ENCODE data around the gene ERAP2.

DNA sequence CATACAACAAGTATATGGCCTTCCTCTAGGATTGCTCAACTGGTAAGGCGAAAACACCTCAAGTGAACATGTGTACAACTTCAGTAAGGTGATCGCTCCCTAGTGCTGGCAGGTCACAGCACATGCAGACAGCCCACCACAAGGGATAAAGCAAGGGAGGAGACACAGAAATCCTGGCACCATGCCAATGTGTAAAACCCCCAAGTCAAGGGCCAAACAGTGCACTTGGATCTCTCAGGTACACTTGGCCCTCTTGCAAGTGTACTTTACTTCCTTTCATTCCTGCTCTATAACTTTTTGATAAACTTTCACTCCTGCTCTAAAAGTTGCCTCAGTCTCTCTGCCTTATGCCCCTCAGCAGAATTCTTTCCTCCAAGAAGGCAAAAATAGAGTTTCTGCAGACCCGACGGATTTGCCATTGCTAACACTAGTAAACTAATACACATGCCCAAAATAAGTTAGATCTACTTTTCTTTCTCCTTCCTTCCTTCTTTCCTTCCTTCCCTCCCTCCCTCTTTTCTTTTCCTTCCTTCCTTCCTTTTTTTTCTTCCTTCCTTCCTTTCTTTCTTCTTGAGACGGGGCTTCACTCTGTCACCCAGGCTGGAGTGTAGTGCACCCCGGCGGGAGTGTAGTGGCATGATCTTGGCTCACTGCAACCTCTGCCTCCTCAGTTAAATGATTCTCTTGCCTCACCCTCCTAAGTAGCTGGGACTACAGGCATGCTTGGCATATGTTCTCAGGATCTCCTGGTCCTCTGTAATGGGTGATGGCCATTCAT, 52.8 kb downstream of the ERAP2 start:
- TF ChIP-seq CTCF (IDR thresholded peaks at IDR 0.05) = no peak
- TF ChIP-seq POLR2A (IDR thresholded peaks at IDR 0.05) = no peak
